HepG2 (cell line): ENCODE data around the gene INPP5K. TPM values are rescaled to one million over a fixed set of nuclear protein-coding genes. Genes with fewer than 3 reads are reported as not detected.
A peak's percentile ranks its signal among the peaks of the same experiment; 100 is the strongest.

Source experiments
- ASH2L ChIP-seq: fragments of 300-600, 200-600 bp; sonication (generic); IDR thresholded peaks from 2 replicates; pipeline ENCODE4 v1.7.0; 2017; ENCODE audit warnings: low read depth, mild to moderate bottlenecking, moderate library complexity, mixed read lengths, low read length; ENCODE audit not compliant: insufficient read length
- CAMTA2 ChIP-seq: sonication (generic); formaldehyde crosslinking; IDR thresholded peaks from 2 replicates; pipeline ENCODE4 v1.4.0; 2020; ENCODE audit warnings: mild to moderate bottlenecking, missing genetic modification reagents, borderline replicate concordance
- CHD4 ChIP-seq: fragments of 200-600 bp; sonication (generic); IDR thresholded peaks from 2 replicates; pipeline ENCODE4 v1.7.0; 2017; ENCODE audit warnings: mild to moderate bottlenecking, low read length, borderline replicate concordance
- FIP1L1 ChIP-seq: fragments of 200-400 bp; formaldehyde crosslinking; IDR thresholded peaks from 2 replicates; pipeline ENCODE4 v1.6.1; 2018; ENCODE audit warnings: low read depth, mild to moderate bottlenecking, low read length, moderate library complexity, borderline replicate concordance; ENCODE audit not compliant: insufficient read depth
- FOXJ3 ChIP-seq: sonication (generic); formaldehyde crosslinking; IDR thresholded peaks from 2 replicates; pipeline ENCODE4 v1.4.0; 2020; ENCODE audit warnings: missing genetic modification reagents, mild to moderate bottlenecking, borderline replicate concordance
- MAZ ChIP-seq, 2 experiments: sonication (generic) in 1 of 2; formaldehyde crosslinking in 1 of 2; IDR thresholded peaks; 2 replicates each; pipeline versions ENCODE4 v1.5.0 to v1.6.1; 2012 to 2020; ENCODE audit warnings: low read depth in 2 of 2, mild to moderate bottlenecking in 2 of 2, borderline replicate concordance in 1 of 2, improper control_type of control experiment in 1 of 2, low read length in 1 of 2, missing genetic modification reagents in 1 of 2, moderate library complexity in 1 of 2
- NFRKB ChIP-seq: fragments of 450-650 bp; IDR thresholded peaks from 2 replicates; pipeline ENCODE4 v1.6.1; 2017
- SAFB2 ChIP-seq: sonication (generic); formaldehyde crosslinking; IDR thresholded peaks from 2 replicates; pipeline ENCODE4 v1.5.1; 2020; ENCODE audit warnings: missing genetic modification reagents, low read depth, mild to moderate bottlenecking, borderline replicate concordance
- THAP9 ChIP-seq: sonication (generic); formaldehyde crosslinking; IDR thresholded peaks from 2 replicates; pipeline ENCODE4; 2020; ENCODE audit warnings: missing genetic modification reagents, mild to moderate bottlenecking, borderline replicate concordance
- ZMYM3 ChIP-seq: sonication (generic); formaldehyde crosslinking; IDR thresholded peaks from 2 replicates; pipeline ENCODE4 v1.5.1; 2020; ENCODE audit warnings: mild to moderate bottlenecking, missing genetic modification reagents
- ZNF260 ChIP-seq: sonication (generic); formaldehyde crosslinking; IDR thresholded peaks from 2 replicates; pipeline ENCODE4 v1.4.0; 2020; ENCODE audit warnings: missing genetic modification reagents, low read depth, mild to moderate bottlenecking, borderline replicate concordance
- ZNF780A ChIP-seq: sonication (generic); formaldehyde crosslinking; IDR thresholded peaks from 2 replicates; pipeline ENCODE4 v1.8.0; 2022; ENCODE audit warnings: mild to moderate bottlenecking, missing genetic modification reagents, moderate library complexity
- ZNF788 ChIP-seq: sonication (generic); formaldehyde crosslinking; IDR thresholded peaks from 2 replicates; pipeline ENCODE4 v1.5.0; 2020; ENCODE audit warnings: mild to moderate bottlenecking, missing genetic modification reagents, borderline replicate concordance
- ZNF891 ChIP-seq: sonication (generic); formaldehyde crosslinking; IDR thresholded peaks from 2 replicates; pipeline ENCODE4 v1.5.0; 2020; ENCODE audit warnings: mild to moderate bottlenecking, missing genetic modification reagents
- polyA plus RNA-seq, 8 experiments: library from polyadenylated mRNA; depleted of rRNA in 3 of 8; stranded (reverse) in 7 of 8; unstranded in 1 of 8; fragments of >200 nt; fragmentation: Illumina TruSeq in 4 of 8; extraction: Trizol in 4 of 8; gene quantifications; 2 replicates each; pipeline versions ENCODE4 v1.2.1 to v1.2.3, GENCODE V29; 2011 to 2016; ENCODE audit warnings: low read depth in 4 of 8, missing spikeins in 1 of 8, mixed read lengths in 1 of 8; ENCODE audit not compliant: insufficient read depth in 1 of 8
- total RNA-seq, 5 experiments: library from RNA; depleted of rRNA; stranded (reverse); fragments of >200 nt; fragmentation: Illumina TruSeq; extraction: Trizol; gene quantifications; 2 replicates each; pipeline ENCODE4 v1.2.3, GENCODE V29; 2016; ENCODE audit warnings: low read depth in 1 of 5

Gene INPP5K
- total and polyA plus RNA-seq, 2 of the 13 experiments (the other 11 are each of a cell fraction or from before 2014, with no cell fraction given) = 4.8 to 9.6 TPM

- TF ChIP-seq ZMYM3 (CRISPR knock-in tag) (peak; percentile 54; the same call in 1 of the 2 replicates), ZNF788 (CRISPR knock-in tag) (0 out of 2 replicates have a peak, but pooled peaks have one; percentile 23), ZNF780A (no peak), ZNF260 (no peak), ASH2L (no peak), THAP9 (no peak), SAFB2 (CRISPR knock-in tag) (0 out of 2 replicates have a peak, but pooled peaks have one; percentile 54), FOXJ3 (CRISPR knock-in tag) (no peak), ZNF891 (no peak), CAMTA2 (CRISPR knock-in tag) (no peak), CHD4 (peak; percentile 39; the same call in 1 of the 2 replicates), FIP1L1 (no peak), NFRKB (no peak), MAZ (IDR thresholded peaks at IDR 0.05; ENCODE audit: borderline replicate concordance, low read depth, low read length) (peak; percentile 17; the same call in 1 of the 2 replicates), MAZ (CRISPR knock-in tag; IDR thresholded peaks at IDR 0.05; ENCODE audit: low read depth) (no peak)
These were observed 47.6 kb upstream of the INPP5K start (continued) for GRCh38 chr17:1563786-1564613.
